Natural killer cell (primary cell): ENCODE measurements around the gene LYST. TPM values are rescaled to one million over a fixed set of nuclear protein-coding genes. Genes with fewer than 3 reads are reported as not detected.
A peak's percentile ranks its signal among the peaks of the same experiment; 100 is the strongest.

Experiments
- ATAC-seq, 3 donors: fragments of 150-1000 bp in 2 of 3; fragments of 200-7000 bp in 1 of 3; cut with Tn5 transposase; 1 replicate in 1 of 3; 2 replicates in 2 of 3; pipeline ENCODE4 v1.10.0; 2021; ENCODE audit warnings: mild to moderate bottlenecking in 2 of 3, moderate library complexity in 2 of 3
- DNase-seq, 2 donors: peaks; one replicate each; pipeline versions ENCODE4 v3.0.0 to v3.0.0-alpha.2; 2013 to 2021; ENCODE audit warnings: mixed read lengths in 1 of 2
- H3K27ac ChIP-seq: one replicate; pipeline ENCODE4 v1.5.1; 2013; ENCODE audit warnings: mild to moderate bottlenecking, low read length
- H3K27me3 ChIP-seq: one replicate; pipeline ENCODE4 v1.6.1; 2013; ENCODE audit warnings: low read length; ENCODE audit not compliant: control insufficient read depth, insufficient read depth
- H3K36me3 ChIP-seq: one replicate; pipeline ENCODE4 v1.6.1; 2013; ENCODE audit warnings: low read length; ENCODE audit not compliant: control insufficient read depth, insufficient read depth
- H3K4me1 ChIP-seq: one replicate; pipeline ENCODE4 v1.6.1; 2013; ENCODE audit warnings: low read length; ENCODE audit not compliant: control insufficient read depth, insufficient read depth
- H3K4me3 ChIP-seq: one replicate; pipeline ENCODE4 v1.5.1; 2013; ENCODE audit warnings: low read length
- H3K9me3 ChIP-seq: one replicate; pipeline ENCODE4 v1.6.1; 2013; ENCODE audit warnings: low read length; ENCODE audit not compliant: control insufficient read depth, insufficient read depth
- H3K27ac Mint-ChIP-seq, 2 donors: one replicate each; pipeline ENCODE4 v1.8.0; 2022; ENCODE audit warnings: mild to moderate bottlenecking in 2 of 2, mixed read lengths in 2 of 2, moderate library complexity in 1 of 2
- H3K27me3 Mint-ChIP-seq, 2 donors: one replicate each; pipeline ENCODE4 v1.8.0; 2022; ENCODE audit warnings: low read depth in 2 of 2, mixed read lengths in 2 of 2
- H3K36me3 Mint-ChIP-seq: one replicate; pipeline ENCODE4 v1.8.0; 2022; ENCODE audit warnings: mixed read lengths
- H3K4me1 Mint-ChIP-seq, 2 donors: one replicate each; pipeline ENCODE4 v1.8.0; 2022; ENCODE audit warnings: mixed read lengths in 2 of 2
- H3K4me3 Mint-ChIP-seq: one replicate; pipeline ENCODE4 v1.8.0; 2022; ENCODE audit warnings: mild to moderate bottlenecking, moderate library complexity, mixed read lengths
- H3K9me3 Mint-ChIP-seq, 2 donors: one replicate each; pipeline ENCODE4 v1.8.0; 2022; ENCODE audit warnings: mixed read lengths in 2 of 2
- WGBS: methylation state at CpG from one replicate; pipeline ENCODE4 v1.1.7; 2013; ENCODE audit warnings: missing lambda C conversion rate; ENCODE audit not compliant: insufficient coverage; 5-methylcytosine and 5-hydroxymethylcytosine counted together
- intact Hi-C: fragments of 100-400 bp; cut with micrococcal nuclease; formaldehyde crosslinking; loops from one replicate; pipeline ENCODE4 v1.14.2; 2022
- total RNA-seq, 4 donors: library from RNA; stranded (reverse); fragments of 120-200 nt in 1 of 4; gene quantifications; one replicate each; pipeline versions ENCODE4 v1.2.3 to v1.2.4, GENCODE V29; 2013 to 2022
- TF ChIP-seq, protein P1 (sequence below): fragments of 200-600 bp; IDR thresholded peaks from one replicate; pipeline ENCODE4 v1.8.0; 2022; ENCODE audit warnings: antibody characterized with exemption

Gene LYST
- total RNA-seq, 3 donors from 2014 or later (not counting 1 experiment from before 2014, with no cell fraction given) = 89.9 to 115 (median 93.6) TPM

DNA sequence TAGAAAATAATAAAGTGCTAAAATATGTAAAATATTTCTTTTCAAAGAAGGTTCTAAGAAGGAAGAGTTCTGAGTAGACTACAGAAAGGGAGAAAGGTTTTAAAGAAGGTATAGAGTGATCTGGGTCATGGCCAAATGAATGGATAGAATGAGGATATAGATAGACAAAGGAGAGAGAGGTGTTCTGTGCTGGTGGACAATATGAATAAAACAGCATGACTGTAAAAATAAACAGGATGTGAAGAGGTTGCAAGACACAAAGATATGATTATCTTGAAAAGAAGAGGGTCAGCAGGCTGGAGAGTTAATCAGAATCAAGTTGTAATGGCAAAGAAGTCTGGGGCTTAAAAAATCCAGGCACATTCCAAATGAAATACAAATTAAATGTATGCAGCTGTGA is 130.4 kb downstream of the LYST start:
- Mint-ChIP-seq H3K36me3 (peaks cover 20% of the 10 kb centered on the region), H3K9me3 (no peaks in the 10 kb centered on the region), H3K27me3 (no peaks in the 10 kb centered on the region), H3K4me1 (peaks cover 0 to 4% of the 10 kb centered on the region in 2 donors), H3K4me3 (no peak overlapping the region), H3K27ac (peak overlapping the region in 1 of 2 donors; percentile 6)
- Histone ChIP-seq H3K4me1 (no peaks in the 10 kb centered on the region), H3K9me3 (no peaks in the 10 kb centered on the region), H3K36me3 (peaks cover 53% of the 10 kb centered on the region), H3K4me3 (no peak overlapping the region), H3K27me3 (no peaks in the 10 kb centered on the region), H3K27ac (no peak overlapping the region)
- intact Hi-C loops = no loop called here
- TF ChIP-seq, protein P1, sequence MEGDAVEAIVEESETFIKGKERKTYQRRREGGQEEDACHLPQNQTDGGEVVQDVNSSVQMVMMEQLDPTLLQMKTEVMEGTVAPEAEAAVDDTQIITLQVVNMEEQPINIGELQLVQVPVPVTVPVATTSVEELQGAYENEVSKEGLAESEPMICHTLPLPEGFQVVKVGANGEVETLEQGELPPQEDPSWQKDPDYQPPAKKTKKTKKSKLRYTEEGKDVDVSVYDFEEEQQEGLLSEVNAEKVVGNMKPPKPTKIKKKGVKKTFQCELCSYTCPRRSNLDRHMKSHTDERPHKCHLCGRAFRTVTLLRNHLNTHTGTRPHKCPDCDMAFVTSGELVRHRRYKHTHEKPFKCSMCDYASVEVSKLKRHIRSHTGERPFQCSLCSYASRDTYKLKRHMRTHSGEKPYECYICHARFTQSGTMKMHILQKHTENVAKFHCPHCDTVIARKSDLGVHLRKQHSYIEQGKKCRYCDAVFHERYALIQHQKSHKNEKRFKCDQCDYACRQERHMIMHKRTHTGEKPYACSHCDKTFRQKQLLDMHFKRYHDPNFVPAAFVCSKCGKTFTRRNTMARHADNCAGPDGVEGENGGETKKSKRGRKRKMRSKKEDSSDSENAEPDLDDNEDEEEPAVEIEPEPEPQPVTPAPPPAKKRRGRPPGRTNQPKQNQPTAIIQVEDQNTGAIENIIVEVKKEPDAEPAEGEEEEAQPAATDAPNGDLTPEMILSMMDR = no peak
- no peak for DNase-seq
- no peak for ATAC-seq

DNA sequence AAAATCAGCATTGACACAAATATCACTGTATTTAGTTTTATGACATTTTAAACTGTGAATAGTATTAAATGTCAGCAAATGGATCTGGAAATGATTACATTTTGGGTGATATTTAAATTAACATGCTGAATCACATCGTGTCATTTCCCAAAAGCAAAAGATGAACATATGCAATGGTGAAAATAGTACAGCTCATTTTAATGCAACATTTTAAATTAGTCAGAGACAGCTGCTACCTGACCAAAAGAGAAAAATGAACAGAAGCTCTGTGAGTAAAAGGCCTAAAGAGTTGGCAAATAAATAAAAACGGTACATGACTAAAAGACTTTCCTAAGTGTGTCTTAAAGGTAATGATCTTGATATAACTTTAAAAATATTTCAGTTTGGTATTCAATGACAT is 131.1 kb downstream of the LYST start:
- peaks cover 19% of the 10 kb centered on the region for H3K36me3 Mint-ChIP-seq
- DNase-seq = no peak
- 60% methylated on average over 1 of the region's 2 CpGs for WGBS
- H3K4me3 ChIP-seq = no peak overlapping the region
- intact Hi-C loops = no loop called here
- H3K27ac Mint-ChIP-seq = no peak overlapping the region
- ATAC-seq = no peak
- H3K9me3 ChIP-seq = no peaks in the 10 kb centered on the region
- no peak overlapping the region for H3K27ac ChIP-seq
- H3K27me3 ChIP-seq = no peaks in the 10 kb centered on the region
- peaks cover 0 to 4% of the 10 kb centered on the region in 2 donors for H3K4me1 Mint-ChIP-seq
- no peak overlapping the region for H3K4me3 Mint-ChIP-seq
- peaks cover 52% of the 10 kb centered on the region for H3K36me3 ChIP-seq
- no peaks in the 10 kb centered on the region for H3K9me3 Mint-ChIP-seq
- no peaks in the 10 kb centered on the region for H3K27me3 Mint-ChIP-seq
- H3K4me1 ChIP-seq = no peaks in the 10 kb centered on the region
- TF ChIP-seq, protein P1 = no peak

DNA sequence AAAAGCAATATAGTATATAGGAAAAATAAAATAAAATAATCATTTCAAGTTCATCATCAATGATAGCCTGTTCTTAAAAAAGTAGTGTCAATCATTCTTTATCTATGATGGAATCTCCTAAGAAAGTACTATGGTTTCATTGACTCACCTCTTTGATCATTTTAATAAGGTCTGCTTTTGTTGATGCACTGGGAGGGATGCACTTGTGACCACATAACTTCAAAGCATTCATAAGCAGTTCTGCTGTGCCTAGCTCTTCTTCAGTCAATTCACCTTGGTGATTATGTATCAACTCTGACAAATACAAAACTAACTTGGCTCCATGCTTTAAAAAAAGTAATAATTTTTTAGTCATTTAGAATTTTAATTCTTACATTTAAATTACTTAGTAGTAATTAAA is 132.4 kb downstream of the LYST start:
- H3K4me3 ChIP-seq = no peak overlapping the region
- H3K4me3 Mint-ChIP-seq = no peak overlapping the region
- DNase-seq = peak in 1 of 2 donors; percentile 30
- H3K27ac Mint-ChIP-seq = no peak overlapping the region
- no peaks in the 10 kb centered on the region for H3K9me3 Mint-ChIP-seq
- H3K27me3 Mint-ChIP-seq = no peaks in the 10 kb centered on the region
- no peak overlapping the region for H3K27ac ChIP-seq
- no peaks in the 10 kb centered on the region for H3K27me3 ChIP-seq
- peaks cover 0 to 4% of the 10 kb centered on the region in 2 donors for H3K4me1 Mint-ChIP-seq
- no peaks in the 10 kb centered on the region for H3K4me1 ChIP-seq
- H3K9me3 ChIP-seq = no peaks in the 10 kb centered on the region
- peaks cover 13% of the 10 kb centered on the region for H3K36me3 Mint-ChIP-seq
- ATAC-seq = no peak
- H3K36me3 ChIP-seq = peaks cover 54% of the 10 kb centered on the region
- intact Hi-C loops = no loop called here
- TF ChIP-seq, protein P1 = no peak

DNA sequence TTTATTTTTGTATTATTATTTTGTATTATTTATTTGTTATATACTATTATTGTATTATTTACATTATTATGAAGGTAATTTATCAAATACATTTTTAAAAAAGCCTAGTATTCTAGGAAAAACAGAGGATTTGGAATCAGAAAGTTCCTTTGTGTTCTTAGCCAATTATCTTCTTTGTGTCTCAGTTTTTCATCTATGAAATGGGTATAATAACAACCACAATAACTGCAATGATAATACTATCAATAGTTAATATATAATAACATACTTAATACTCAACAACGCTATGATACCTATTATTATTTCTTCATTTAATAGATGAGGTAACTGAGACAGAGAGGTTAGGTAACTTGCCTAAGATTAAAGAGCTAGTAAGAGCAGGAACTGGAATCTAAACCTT is 136.7 kb downstream of the LYST start:
- no peaks in the 10 kb centered on the region for H3K27me3 ChIP-seq
- H3K4me1 ChIP-seq = no peaks in the 10 kb centered on the region
- no peaks in the 10 kb centered on the region for H3K9me3 ChIP-seq
- no peak overlapping the region for H3K27ac ChIP-seq
- no peaks in the 10 kb centered on the region for H3K27me3 Mint-ChIP-seq
- DNase-seq (no peak), ATAC-seq (no peak)
- TF ChIP-seq, protein P1 = no peak
- WGBS = no CpG with 5 or more reads among the region's 1 CpG
- no peak overlapping the region for H3K4me3 Mint-ChIP-seq
- no peak overlapping the region for H3K4me3 ChIP-seq
- H3K36me3 ChIP-seq = peaks cover 56% of the 10 kb centered on the region
- no peaks in the 10 kb centered on the region for H3K36me3 Mint-ChIP-seq
- intact Hi-C loops = no loop called here
- H3K4me1 Mint-ChIP-seq = no peaks in the 10 kb centered on the region
- H3K9me3 Mint-ChIP-seq = no peaks in the 10 kb centered on the region
- H3K27ac Mint-ChIP-seq = no peak overlapping the region
